Breast epithelium (tissue), 4 donors: ENCODE data around the gene MATN1. TPM values are rescaled to one million over a fixed set of nuclear protein-coding genes. Genes with fewer than 3 reads are reported as not detected.

Experiments
- DNase-seq, 2 donors: peaks; one replicate each; pipeline ENCODE4 v3.0.0-alpha.2; 2019; ENCODE audit warnings: low spot score in 2 of 2
- H3K27ac ChIP-seq, 2 donors: fragments of 200-600 bp; sonication (generic) in 1 of 2; one replicate each; pipeline ENCODE4 v1.5.1; 2016 to 2019; ENCODE audit warnings: mild to moderate bottlenecking in 1 of 2
- H3K27me3 ChIP-seq, 2 donors: fragments of 200-600 bp; sonication (generic) in 1 of 2; one replicate each; pipeline versions ENCODE4 v1.5.1 to v1.6.0; 2017 to 2019; ENCODE audit warnings: control low read depth in 1 of 2, mild to moderate bottlenecking in 1 of 2
- H3K36me3 ChIP-seq: fragments of 200-600 bp; one replicate; pipeline ENCODE4 v1.5.1; 2019
- H3K4me1 ChIP-seq, 2 donors: fragments of 200-600 bp; sonication (generic); one replicate each; pipeline ENCODE4 v1.5.1; 2016 to 2019; ENCODE audit warnings: control low read depth in 1 of 2
- H3K4me3 ChIP-seq, 3 donors: fragments of 200-600 bp; sonication (generic); 1 replicate in 2 of 3; 2 replicates in 1 of 3; pipeline ENCODE4 v1.5.1; 2016 to 2019; ENCODE audit warnings: mild to moderate bottlenecking in 3 of 3, moderate library complexity in 2 of 3
- H3K9me3 ChIP-seq, 2 donors: fragments of 200-600 bp; sonication (generic) in 1 of 2; one replicate each; pipeline ENCODE4 v1.5.1; 2016 to 2019; ENCODE audit warnings: control low read depth in 1 of 2
- CTCF ChIP-seq, 3 donors: fragments of 450-650 bp; IDR thresholded peaks; one replicate each; pipeline ENCODE4 v1.5.1; 2016 to 2017; ENCODE audit warnings: antibody characterized with exemption in 3 of 3, mild to moderate bottlenecking in 3 of 3, moderate library complexity in 3 of 3
- POLR2A ChIP-seq: fragments of 450-650 bp; IDR thresholded peaks from one replicate; pipeline ENCODE4 v1.6.1; 2016; ENCODE audit warnings: antibody characterized with exemption, mild to moderate bottlenecking, moderate library complexity
- POLR2AphosphoS5 ChIP-seq, 3 donors: sonication (generic); formaldehyde crosslinking; IDR thresholded peaks; one replicate each; pipeline ENCODE4 v1.6.1; 2017; ENCODE audit warnings: antibody characterized with exemption in 3 of 3
- intact Hi-C: fragments of 100-400 bp; cut with DNase I; formaldehyde crosslinking; loops from one replicate; pipeline ENCODE4 v1.15.1; 2023; ENCODE audit warnings: low total_unique reads
- total RNA-seq, 3 donors: library from RNA; depleted of rRNA; stranded (reverse); fragments of >200 nt; gene quantifications; one replicate each; pipeline ENCODE4 v1.1.0, GENCODE V29; 2016

MATN1 gene
- total RNA-seq, 3 donors from 2014 or later, result not detected

GRCh38 chr1:30684881-30685795 is 38.2 kb downstream of the MATN1 start:
- Histone ChIP-seq H3K4me3 (peak overlapping the region in 2 of 3 donors; percentile 31 to 53), H3K27me3 (peaks cover 0 to 12% of the 10 kb centered on the region in 2 donors), H3K4me1 (peaks cover 0 to 7% of the 10 kb centered on the region in 2 donors), H3K27ac (peak overlapping the region in 1 of 2 donors; percentile 49), H3K36me3 (no peaks in the 10 kb centered on the region), H3K9me3 (no peaks in the 10 kb centered on the region)
- intact Hi-C loops, result no loop called here
- DNase-seq, result peak in 1 of 2 donors; percentile 80
- TF ChIP-seq CTCF (IDR thresholded peaks at IDR 0.05) (no peak), POLR2A (no peak), POLR2AphosphoS5 (IDR thresholded peaks at IDR 0.05) (no peak)

DNA sequence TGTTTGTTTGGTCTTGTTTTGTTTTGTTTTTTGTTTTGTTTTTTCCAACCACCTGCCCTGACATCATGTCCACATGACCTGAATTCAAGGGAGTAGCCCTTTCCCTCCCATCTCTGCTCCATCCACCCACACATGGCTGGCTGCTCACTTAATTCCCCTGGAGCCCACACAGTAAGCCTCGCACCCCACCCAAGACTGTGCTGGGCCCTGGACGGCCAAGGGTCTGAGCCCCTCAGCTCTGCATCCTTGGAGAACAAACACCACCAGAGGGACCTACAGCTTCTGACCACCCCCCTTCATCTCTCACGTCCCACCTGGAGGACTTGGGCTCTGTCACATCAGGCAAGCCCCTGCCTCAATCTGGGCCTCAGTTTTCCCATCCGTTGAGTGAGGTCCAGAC is 39.1 kb downstream of the MATN1 start:
- H3K36me3 ChIP-seq, result no peaks in the 10 kb centered on the region
- H3K27me3 ChIP-seq, result peaks cover 0 to 12% of the 10 kb centered on the region in 2 donors
- H3K4me3 ChIP-seq, result no peak overlapping the region
- intact Hi-C loops, result no loop called here
- TF ChIP-seq CTCF (IDR thresholded peaks at IDR 0.05) (no peak), POLR2A (no peak), POLR2AphosphoS5 (IDR thresholded peaks at IDR 0.05) (no peak)
- peak in 1 of 2 donors; percentile 35 for DNase-seq
- peaks cover 0 to 7% of the 10 kb centered on the region in 2 donors for H3K4me1 ChIP-seq
- H3K9me3 ChIP-seq, result no peaks in the 10 kb centered on the region
- H3K27ac ChIP-seq, result no peak overlapping the region

- Histone ChIP-seq H3K36me3 (no peaks in the 10 kb centered on the region), H3K4me1 (peaks cover 0 to 7% of the 10 kb centered on the region in 2 donors), H3K4me3 (no peak overlapping the region), H3K9me3 (no peaks in the 10 kb centered on the region), H3K27ac (no peak overlapping the region), H3K27me3 (peaks cover 0 to 12% of the 10 kb centered on the region in 2 donors)
- TF ChIP-seq POLR2AphosphoS5 (IDR thresholded peaks at IDR 0.05), result no peak
- no peak for TF ChIP-seq POLR2A
- TF ChIP-seq CTCF (IDR thresholded peaks at IDR 0.05), result no peak
- intact Hi-C loops, result no loop called here
- DNase-seq, result no peak
These were observed 39.7 kb downstream of the MATN1 start for GRCh38 chr1:30683699-30684098.

GRCh38 chr1:30682396-30683275 is 40.7 kb downstream of the MATN1 start:
- no peak overlapping the region for H3K27ac ChIP-seq
- TF ChIP-seq POLR2AphosphoS5 (IDR thresholded peaks at IDR 0.05) (no peak), CTCF (IDR thresholded peaks at IDR 0.05) (no peak), POLR2A (no peak)
- intact Hi-C loops, result no loop called here
- peak in 1 of 2 donors; percentile 25 for DNase-seq
- H3K4me1 ChIP-seq, result peaks cover 0 to 7% of the 10 kb centered on the region in 2 donors
- no peak overlapping the region for H3K4me3 ChIP-seq
- no peaks in the 10 kb centered on the region for H3K9me3 ChIP-seq
- no peaks in the 10 kb centered on the region for H3K36me3 ChIP-seq
- H3K27me3 ChIP-seq, result peaks cover 0 to 12% of the 10 kb centered on the region in 2 donors
